Measurements from ENCODE around the gene INTS14. TPM values are rescaled to one million over a fixed set of nuclear protein-coding genes. Genes with fewer than 3 reads are reported as not detected.

Gene INTS14
- total RNA-seq, 2 donors from 2014 or later, result 33.4 to 37.7 TPM

GRCh38 chr15:65579762-65580161 lies 31.2 kb downstream of the INTS14 start:
- H3K27ac ChIP-seq (ENCODE audit: low read depth, low read length), result peak overlapping the region; percentile 58
- H3K36me3 ChIP-seq (ENCODE audit: control insufficient read depth, insufficient read depth, low read length), result peaks cover 85% of the 10 kb centered on the region
- H3K9ac ChIP-seq (ENCODE audit: extremely low read depth, low read length, poor library complexity, severe bottlenecking), result no peak overlapping the region

GRCh38 chr15:65578904-65579728 lies 31.8 kb downstream of the INTS14 start:
- no peaks in the 10 kb centered on the region for H3K9me3 Mint-ChIP-seq
- H3K9ac ChIP-seq (ENCODE audit: extremely low read depth, low read length, poor library complexity, severe bottlenecking), result no peak overlapping the region
- H3K36me3 ChIP-seq (ENCODE audit: control insufficient read depth, insufficient read depth, low read length), result peaks cover 85% of the 10 kb centered on the region
- no peaks in the 10 kb centered on the region for H3K27me3 ChIP-seq (ENCODE audit: control insufficient read depth, insufficient read depth, low read length, poor library complexity, severe bottlenecking)
- peaks cover 5% of the 10 kb centered on the region for H3K4me1 ChIP-seq (ENCODE audit: control insufficient read depth, insufficient read depth, low read length)
- peak overlapping the region; percentile 16 for H3K27ac ChIP-seq (ENCODE audit: low read depth, low read length)
- peaks cover 22% of the 10 kb centered on the region for H3K4me1 Mint-ChIP-seq
- TF ChIP-seq, protein P1, sequence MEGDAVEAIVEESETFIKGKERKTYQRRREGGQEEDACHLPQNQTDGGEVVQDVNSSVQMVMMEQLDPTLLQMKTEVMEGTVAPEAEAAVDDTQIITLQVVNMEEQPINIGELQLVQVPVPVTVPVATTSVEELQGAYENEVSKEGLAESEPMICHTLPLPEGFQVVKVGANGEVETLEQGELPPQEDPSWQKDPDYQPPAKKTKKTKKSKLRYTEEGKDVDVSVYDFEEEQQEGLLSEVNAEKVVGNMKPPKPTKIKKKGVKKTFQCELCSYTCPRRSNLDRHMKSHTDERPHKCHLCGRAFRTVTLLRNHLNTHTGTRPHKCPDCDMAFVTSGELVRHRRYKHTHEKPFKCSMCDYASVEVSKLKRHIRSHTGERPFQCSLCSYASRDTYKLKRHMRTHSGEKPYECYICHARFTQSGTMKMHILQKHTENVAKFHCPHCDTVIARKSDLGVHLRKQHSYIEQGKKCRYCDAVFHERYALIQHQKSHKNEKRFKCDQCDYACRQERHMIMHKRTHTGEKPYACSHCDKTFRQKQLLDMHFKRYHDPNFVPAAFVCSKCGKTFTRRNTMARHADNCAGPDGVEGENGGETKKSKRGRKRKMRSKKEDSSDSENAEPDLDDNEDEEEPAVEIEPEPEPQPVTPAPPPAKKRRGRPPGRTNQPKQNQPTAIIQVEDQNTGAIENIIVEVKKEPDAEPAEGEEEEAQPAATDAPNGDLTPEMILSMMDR (conservative IDR thresholded peaks at IDR 0.05), result no peak
- no peak overlapping the region for H3K4me3 Mint-ChIP-seq
- H3K4me3 ChIP-seq (ENCODE audit: low read length), result no peak overlapping the region
- whole genome bisulfite sequencing, 2 experiments (ENCODE audit: insufficient coverage in 1 of 2, insufficient read length in 1 of 2), result 86 to 87% methylated on average over 8 of the region's 8 CpGs
- H3K36me3 Mint-ChIP-seq (ENCODE audit: low read depth), result peaks cover 66% of the 10 kb centered on the region
- no peaks in the 10 kb centered on the region for H3K27me3 Mint-ChIP-seq (ENCODE audit: insufficient read depth)
- H3K9me3 ChIP-seq (ENCODE audit: control insufficient read depth, low read length), result no peaks in the 10 kb centered on the region
- DNase-seq, result peak; percentile 50
- peak overlapping the region; percentile 81 for H3K27ac Mint-ChIP-seq

More at GRCh38 chr15:65579762-65580161, 31.2 kb downstream of the INTS14 start:
- Histone ChIP-seq H3K27me3 (ENCODE audit: control insufficient read depth, insufficient read depth, low read length, poor library complexity, severe bottlenecking) (no peaks in the 10 kb centered on the region), H3K4me1 (ENCODE audit: control insufficient read depth, insufficient read depth, low read length) (peaks cover 5% of the 10 kb centered on the region), H3K9me3 (ENCODE audit: control insufficient read depth, low read length) (no peaks in the 10 kb centered on the region), H3K4me3 (ENCODE audit: low read length) (no peak overlapping the region)
- no peak for DNase-seq
- H3K27me3 Mint-ChIP-seq (ENCODE audit: insufficient read depth), result no peaks in the 10 kb centered on the region
- peaks cover 66% of the 10 kb centered on the region for H3K36me3 Mint-ChIP-seq (ENCODE audit: low read depth)
- H3K27ac Mint-ChIP-seq, result peak overlapping the region; percentile 81
- H3K4me3 Mint-ChIP-seq, result no peak overlapping the region
- H3K9me3 Mint-ChIP-seq, result no peaks in the 10 kb centered on the region
- TF ChIP-seq, protein P1 (conservative IDR thresholded peaks at IDR 0.05), result no peak
- 69 to 90% methylated on average over 3 of the region's 3 CpGs for WGBS, 2 experiments (ENCODE audit: insufficient coverage in 1 of 2, insufficient read length in 1 of 2)
- H3K4me1 Mint-ChIP-seq, result peaks cover 22% of the 10 kb centered on the region

DNA sequence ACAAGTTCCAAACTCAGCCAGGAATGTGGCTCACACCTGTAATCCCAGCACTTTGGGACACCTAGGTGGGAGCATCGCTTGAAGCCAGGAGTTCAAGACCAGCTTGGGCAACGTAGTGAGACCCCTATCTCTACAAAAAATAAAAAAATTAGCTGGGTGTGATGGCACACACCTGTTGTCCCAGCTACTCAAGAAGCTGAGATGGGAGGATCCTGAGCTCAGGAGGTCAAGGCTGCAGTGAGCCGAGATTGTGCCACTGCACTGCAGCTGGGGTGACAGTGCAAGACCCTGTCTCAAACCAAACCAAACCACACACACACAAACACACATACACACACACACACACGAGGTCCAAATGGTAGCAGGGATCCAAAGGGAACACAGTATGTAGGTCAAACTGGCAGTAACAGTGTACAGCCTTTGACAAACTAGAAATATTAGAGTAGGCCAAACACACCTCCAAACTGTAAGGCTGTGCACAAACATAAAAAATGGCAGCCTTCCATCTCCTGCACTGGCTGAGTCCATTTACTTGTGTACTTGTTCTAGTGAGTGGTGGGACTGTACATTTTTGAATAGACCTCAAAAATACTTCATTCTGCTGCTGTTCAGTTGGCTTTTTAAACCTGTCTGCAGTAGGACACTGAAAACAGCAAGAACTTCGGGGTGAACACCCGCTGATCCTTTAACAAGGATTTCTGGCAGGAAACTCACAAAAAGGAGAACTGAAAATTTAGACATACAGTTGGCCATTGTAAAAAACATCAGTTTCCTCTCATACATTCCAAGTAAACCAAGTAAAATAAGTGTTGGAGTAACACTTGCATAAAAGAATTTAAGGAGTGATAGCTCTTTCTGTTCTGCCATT lies 33.6 kb downstream of the INTS14 start:
- H3K27ac ChIP-seq (ENCODE audit: low read depth, low read length), result peak overlapping the region; percentile 22
- Mint-ChIP-seq H3K36me3 (ENCODE audit: low read depth) (peaks cover 59% of the 10 kb centered on the region), H3K27ac (no peak overlapping the region), H3K9me3 (no peaks in the 10 kb centered on the region), H3K4me1 (peaks cover 22% of the 10 kb centered on the region), H3K27me3 (ENCODE audit: insufficient read depth) (no peaks in the 10 kb centered on the region), H3K4me3 (no peak overlapping the region)
- 85 to 93% methylated on average over 4 to 6 of the region's 6 CpGs for WGBS, 2 experiments (ENCODE audit: insufficient coverage in 1 of 2, insufficient read length in 1 of 2)
- no peak overlapping the region for H3K4me3 ChIP-seq (ENCODE audit: low read length)
- H3K9me3 ChIP-seq (ENCODE audit: control insufficient read depth, low read length), result no peaks in the 10 kb centered on the region
- peaks cover 84% of the 10 kb centered on the region for H3K36me3 ChIP-seq (ENCODE audit: control insufficient read depth, insufficient read depth, low read length)
- no peak overlapping the region for H3K9ac ChIP-seq (ENCODE audit: extremely low read depth, low read length, poor library complexity, severe bottlenecking)
- H3K4me1 ChIP-seq (ENCODE audit: control insufficient read depth, insufficient read depth, low read length), result peaks cover 5% of the 10 kb centered on the region
- no peak for DNase-seq
- H3K27me3 ChIP-seq (ENCODE audit: control insufficient read depth, insufficient read depth, low read length, poor library complexity, severe bottlenecking), result no peaks in the 10 kb centered on the region
- TF ChIP-seq, protein P1 (conservative IDR thresholded peaks at IDR 0.05), result no peak

Data from endodermal cell (in vitro differentiated cells).